SK-N-SH (cell line): ENCODE measurements around the gene S100A2. TPM values are rescaled to one million over a fixed set of nuclear protein-coding genes. Genes with fewer than 3 reads are reported as not detected.

Experiments
- CTCF ChIA-PET: fragments of 300-600, 350-600 bp; formaldehyde crosslinking; extraction: SDS; loops from one replicate; lab custom pipeline; 2021; lab: Yijun Ruan, JAX
- POLR2A ChIA-PET: fragments of 350-600 bp; sonication (Branson Sonifier 250); formaldehyde crosslinking; extraction: SDS; loops from one replicate; lab custom pipeline; 2020; ENCODE audit warnings: antibody characterized with exemption, inconsistent platforms; lab: Yijun Ruan, JAX
- DNase-seq: peaks from one replicate; pipeline ENCODE4 v3.0.0; 2012
- H2AFZ ChIP-seq: fragments of 200-600 bp; sonication (generic); 2 replicates; pipeline ENCODE4 v1.8.1; 2016; ENCODE audit warnings: antibody characterized with exemption, mild to moderate bottlenecking, low read depth
- H3F3A ChIP-seq: fragments of 200-600 bp; sonication (generic); replicated peaks from 2 replicates; pipeline ENCODE3; 2016; ENCODE audit warnings: antibody characterized with exemption, mild to moderate bottlenecking; ENCODE audit not compliant: insufficient read depth
- H3K27ac ChIP-seq, 2 experiments: fragments of 200-500 bp in 1 of 2; fragments of 200-600 bp in 1 of 2; sonication (Bioruptor generic) in 1 of 2; sonication (generic), shearing (Covaris generic) in 1 of 2; 2 replicates each; pipeline versions ENCODE4 v1.5.1 to v1.6.1; 2014 to 2016; ENCODE audit warnings: low read depth in 2 of 2, inconsistent platforms in 1 of 2, low read length in 1 of 2, mild to moderate bottlenecking in 1 of 2, mixed read lengths in 1 of 2
- H3K27me3 ChIP-seq: fragments of 200-600 bp; sonication (generic), shearing (Covaris generic); 2 replicates; pipeline ENCODE4 v1.6.1; 2016; ENCODE audit warnings: mixed run types; ENCODE audit not compliant: insufficient read depth
- H3K36me3 ChIP-seq, 2 experiments: fragments of 200-500 bp in 1 of 2; fragments of 200-600 bp in 1 of 2; sonication (Bioruptor generic) in 1 of 2; sonication (generic) in 1 of 2; replicated peaks in 1 of 2; 2 replicates each; pipeline versions ENCODE3 to v1.5.1; 2014 to 2016; ENCODE audit warnings: low read length in 1 of 2, mild to moderate bottlenecking in 1 of 2; ENCODE audit not compliant: insufficient read depth in 2 of 2, control insufficient read depth in 1 of 2
- H3K4me1 ChIP-seq, 2 experiments: fragments of 200-500 bp in 1 of 2; fragments of 200-600 bp in 1 of 2; sonication (Bioruptor generic) in 1 of 2; sonication (generic), shearing (Covaris generic) in 1 of 2; 2 replicates each; pipeline versions ENCODE4 v1.5.1 to v1.6.1; 2014 to 2016; ENCODE audit warnings: low read depth in 1 of 2, low read length in 1 of 2, mixed run types in 1 of 2; ENCODE audit not compliant: insufficient read depth in 2 of 2, control insufficient read depth in 1 of 2
- H3K4me2 ChIP-seq: fragments of 200-600 bp; sonication (generic), shearing (Covaris generic); 2 replicates; pipeline ENCODE4 v1.6.1; 2017; ENCODE audit warnings: mixed run types
- H3K4me3 ChIP-seq, 2 experiments: fragments of 200-500 bp in 1 of 2; fragments of 200-600 bp in 1 of 2; sonication (Bioruptor generic) in 1 of 2; sonication (generic), shearing (Covaris generic) in 1 of 2; 2 replicates each; pipeline versions ENCODE4 v1.5.1 to v1.8.1; 2014 to 2016; ENCODE audit warnings: low read depth in 2 of 2, inconsistent platforms in 1 of 2, low read length in 1 of 2, mild to moderate bottlenecking in 1 of 2, mixed read lengths in 1 of 2, moderate library complexity in 1 of 2
- H3K79me2 ChIP-seq: fragments of 200-600 bp; sonication (generic); 2 replicates; pipeline ENCODE4 v1.8.1; 2017; ENCODE audit warnings: mild to moderate bottlenecking; ENCODE audit not compliant: insufficient read depth
- H3K9ac ChIP-seq: fragments of 200-600 bp; sonication (generic); 2 replicates; pipeline ENCODE4 v1.6.1; 2017; ENCODE audit warnings: mixed run types
- H3K9me2 ChIP-seq: fragments of 200-600 bp; sonication (generic); 2 replicates; pipeline ENCODE4 v1.6.1; 2017; ENCODE audit warnings: mixed run types
- H3K9me3 ChIP-seq: fragments of 200-600 bp; sonication (generic); 2 replicates; pipeline ENCODE4 v1.6.1; 2017; ENCODE audit warnings: mixed run types, mild to moderate bottlenecking, moderate library complexity
- H4K20me1 ChIP-seq: fragments of 200-600 bp; sonication (generic); 2 replicates; pipeline ENCODE4 v1.6.1; 2017; ENCODE audit warnings: mild to moderate bottlenecking, mixed run types; ENCODE audit not compliant: insufficient read depth
- EP300 ChIP-seq, 2 experiments: IDR thresholded peaks; 2 replicates each; pipeline versions ENCODE4 v1.4.0 to v1.6.1; 2012; ENCODE audit warnings: borderline replicate concordance in 1 of 2, low read depth in 1 of 2, low read length in 1 of 2
- FOSL2 ChIP-seq: IDR thresholded peaks from 2 replicates; pipeline ENCODE4 v1.4.0; 2012; ENCODE audit warnings: low read depth, mild to moderate bottlenecking, moderate library complexity, borderline replicate concordance
- FOXJ3 ChIP-seq: sonication (generic); formaldehyde crosslinking; IDR thresholded peaks from 2 replicates; pipeline ENCODE4 v1.5.1; 2020; ENCODE audit warnings: mild to moderate bottlenecking, missing genetic modification reagents
- FOXM1 ChIP-seq: IDR thresholded peaks from 2 replicates; pipeline ENCODE4 v1.4.0; 2012; ENCODE audit warnings: low read depth, mild to moderate bottlenecking
- GABPA ChIP-seq: IDR thresholded peaks from 2 replicates; pipeline ENCODE4 v1.4.0; 2012; ENCODE audit warnings: low read depth, mild to moderate bottlenecking
- GATA2 ChIP-seq: sonication (generic); formaldehyde crosslinking; IDR thresholded peaks from 2 replicates; pipeline ENCODE4 v1.5.0; 2020; ENCODE audit warnings: mild to moderate bottlenecking, missing genetic modification reagents
- JUND ChIP-seq: IDR thresholded peaks from 2 replicates; pipeline ENCODE4 v1.4.0; 2012
- MEF2A ChIP-seq: IDR thresholded peaks from 2 replicates; pipeline ENCODE4 v1.4.0; 2012; ENCODE audit warnings: low read depth, borderline replicate concordance
- MXI1 ChIP-seq: IDR thresholded peaks from 2 replicates; pipeline ENCODE4 v1.6.1; 2012; ENCODE audit warnings: mild to moderate bottlenecking, low read depth, low read length, improper control_type of control experiment
- NFIC ChIP-seq: IDR thresholded peaks from 2 replicates; pipeline ENCODE4 v1.4.0; 2012; ENCODE audit warnings: borderline replicate concordance
- NRF1 ChIP-seq: IDR thresholded peaks from 2 replicates; pipeline ENCODE4 v1.6.1; 2012; ENCODE audit warnings: low read depth, mild to moderate bottlenecking, low read length
- RAD21 ChIP-seq: IDR thresholded peaks from 2 replicates; pipeline ENCODE4 v1.6.1; 2012; ENCODE audit warnings: mild to moderate bottlenecking, low read length
- RCOR1 ChIP-seq: fragments of 150-350 bp; IDR thresholded peaks from 2 replicates; pipeline ENCODE4 v1.6.1; 2017; ENCODE audit warnings: antibody characterized with exemption, low read length
- RFX5 ChIP-seq: IDR thresholded peaks from 2 replicates; pipeline ENCODE4 v1.6.1; 2012; ENCODE audit warnings: mild to moderate bottlenecking, improper control_type of control experiment, low read length
- SMC3 ChIP-seq: IDR thresholded peaks from 2 replicates; pipeline ENCODE4 v1.6.1; 2012; ENCODE audit warnings: low read depth, low read length, improper control_type of control experiment
- TCF12 ChIP-seq: IDR thresholded peaks from 2 replicates; pipeline ENCODE4 v1.4.0; 2012
- WGBS: methylation state at CpG from one replicate; pipeline ENCODE4 v1.1.6; 2017; ENCODE audit warnings: low lambda C conversion rate; 5-methylcytosine and 5-hydroxymethylcytosine counted together
- polyA plus RNA-seq, 3 experiments: library from polyadenylated mRNA; depleted of rRNA; stranded (reverse); fragments of >200 nt; gene quantifications; 2 replicates each; pipeline ENCODE4 v1.2.3, GENCODE V29; 2012
- TF ChIP-seq, protein P1 (sequence below): fragments of 200-600 bp; sonication (generic); IDR thresholded peaks from 2 replicates; pipeline ENCODE4 v1.6.1; 2017; ENCODE audit warnings: antibody characterized with exemption, mild to moderate bottlenecking, moderate library complexity
- TF ChIP-seq, protein P2 (sequence below): IDR thresholded peaks from 2 replicates; pipeline ENCODE4; 2012
- TF ChIP-seq, protein P3 (sequence below): IDR thresholded peaks from 2 replicates; pipeline ENCODE4 v1.4.0; 2012; ENCODE audit warnings: low read depth
- TF ChIP-seq, protein P4 (sequence below): fragments of 150-350 bp; IDR thresholded peaks from 2 replicates; pipeline ENCODE4 v1.6.1; 2017; ENCODE audit warnings: antibody characterized with exemption, low read length, low read depth, borderline replicate concordance
- TF ChIP-seq, protein P5 (sequence below): IDR thresholded peaks from 2 replicates; pipeline ENCODE4 v1.6.1; 2012; ENCODE audit warnings: mild to moderate bottlenecking, low read depth, low read length, moderate library complexity
- TF ChIP-seq, protein P6 (sequence below): IDR thresholded peaks from 2 replicates; pipeline ENCODE4 v1.4.0; 2012; ENCODE audit warnings: low read depth, borderline replicate concordance

Gene S100A2
- polyA plus RNA-seq, 1 of the 3 experiments (the other 2 are of a cell fraction), result 31.4 TPM

DNA sequence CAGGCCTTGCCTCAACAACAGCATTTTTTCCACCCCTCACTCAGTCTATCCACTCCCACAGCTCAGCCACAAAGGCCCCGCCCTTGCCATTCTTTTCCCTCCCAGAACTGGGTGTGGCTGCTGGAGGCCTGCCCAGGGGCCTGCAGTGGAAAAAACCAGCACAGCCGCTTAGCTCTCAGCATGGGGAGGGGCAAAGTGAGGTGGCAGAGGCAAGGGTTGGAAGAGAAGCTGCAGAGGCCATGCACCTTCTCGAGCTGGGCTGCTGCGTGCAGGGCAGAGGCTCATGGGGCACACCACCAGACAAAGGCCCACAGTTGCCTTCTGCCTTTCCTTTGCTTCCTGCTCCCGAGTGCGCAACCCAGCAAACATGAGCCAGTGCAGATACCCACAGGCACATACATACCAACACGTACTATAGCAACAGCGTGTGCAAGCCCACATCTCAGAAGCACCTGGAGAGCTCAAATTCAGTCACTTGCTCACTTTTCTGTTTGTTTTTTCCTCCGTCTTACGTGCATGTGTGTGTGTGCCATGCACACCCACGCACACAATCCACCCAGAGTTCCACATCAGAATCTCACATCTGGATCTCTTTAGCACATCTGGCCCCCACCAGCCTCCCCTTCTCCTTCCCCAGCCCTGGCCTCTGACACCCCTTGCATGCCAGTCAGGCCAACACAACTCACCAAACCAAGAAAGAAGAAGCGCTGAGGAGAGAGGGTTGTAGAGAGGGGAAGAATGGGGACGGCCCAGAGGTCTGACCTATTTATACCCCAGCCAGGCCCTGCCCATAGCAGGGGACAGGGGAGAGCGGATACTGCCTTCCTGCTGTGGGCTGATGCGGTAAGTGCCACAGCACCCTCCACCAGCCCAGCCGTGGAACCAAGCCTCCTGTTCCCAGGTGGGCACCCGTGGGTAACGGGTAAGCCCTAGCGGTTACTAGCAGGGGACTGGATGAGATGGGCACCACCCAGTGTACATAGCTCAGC, 20.3 kb downstream of the S100A2 start, which contains the start of gene S100A4:
S100A4 (minus strand) TSS at position 740 of the 989 bp plus-strand sequence. CDS start 1,012 bp downstream, outside the sequence.
- WGBS, result 22% methylated on average over 13 of the region's 19 CpGs
- Histone ChIP-seq H2AFZ (peak within 1 kb of the TSS; percentile 60), H3K79me2 (no peaks in the 10 kb centered on the region), H3K9me3 (no peaks in the 10 kb centered on the region), H3K36me3 (no peaks in the 10 kb centered on the region), H3F3A (peaks cover 7% of the 10 kb centered on the region), H3K4me1 (peaks cover 58 to 65% of the 10 kb centered on the region in 2 experiments; a peak in 3 of 4 replicates), H3K4me2 (peak within 1 kb of the TSS; percentile 67), H3K9ac (peak within 1 kb of the TSS; percentile 41; the same call in 1 of the 2 replicates), H3K9me2 (no peaks in the 10 kb centered on the region), H3K27me3 (no peaks in the 10 kb centered on the region), H3K4me3 (no peak within 1 kb of the TSS), H4K20me1 (no peaks in the 10 kb centered on the region), H3K27ac (peak within 1 kb of the TSS; percentile 72 to 76)
- ChIA-PET CTCF (interaction anchor here (0.8 to 11.8 kb wide), 4 partner anchors 9 to 50 kb away, joined by 3 to 62 read pairs (median 12); partner anchors contain the start of gene S100A6), POLR2A (interaction anchor here (1.8 kb wide), 1 partner anchor 10 kb away, joined by 12 read pairs; the partner anchor contains the start of gene S100A6)
- peak; percentile 83 for DNase-seq
- TF ChIP-seq GABPA, result no peak
- TF ChIP-seq, protein P1, sequence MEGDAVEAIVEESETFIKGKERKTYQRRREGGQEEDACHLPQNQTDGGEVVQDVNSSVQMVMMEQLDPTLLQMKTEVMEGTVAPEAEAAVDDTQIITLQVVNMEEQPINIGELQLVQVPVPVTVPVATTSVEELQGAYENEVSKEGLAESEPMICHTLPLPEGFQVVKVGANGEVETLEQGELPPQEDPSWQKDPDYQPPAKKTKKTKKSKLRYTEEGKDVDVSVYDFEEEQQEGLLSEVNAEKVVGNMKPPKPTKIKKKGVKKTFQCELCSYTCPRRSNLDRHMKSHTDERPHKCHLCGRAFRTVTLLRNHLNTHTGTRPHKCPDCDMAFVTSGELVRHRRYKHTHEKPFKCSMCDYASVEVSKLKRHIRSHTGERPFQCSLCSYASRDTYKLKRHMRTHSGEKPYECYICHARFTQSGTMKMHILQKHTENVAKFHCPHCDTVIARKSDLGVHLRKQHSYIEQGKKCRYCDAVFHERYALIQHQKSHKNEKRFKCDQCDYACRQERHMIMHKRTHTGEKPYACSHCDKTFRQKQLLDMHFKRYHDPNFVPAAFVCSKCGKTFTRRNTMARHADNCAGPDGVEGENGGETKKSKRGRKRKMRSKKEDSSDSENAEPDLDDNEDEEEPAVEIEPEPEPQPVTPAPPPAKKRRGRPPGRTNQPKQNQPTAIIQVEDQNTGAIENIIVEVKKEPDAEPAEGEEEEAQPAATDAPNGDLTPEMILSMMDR, result no peak
- no peak for TF ChIP-seq FOXM1
- no peak for TF ChIP-seq RAD21
- TF ChIP-seq, protein P2, sequence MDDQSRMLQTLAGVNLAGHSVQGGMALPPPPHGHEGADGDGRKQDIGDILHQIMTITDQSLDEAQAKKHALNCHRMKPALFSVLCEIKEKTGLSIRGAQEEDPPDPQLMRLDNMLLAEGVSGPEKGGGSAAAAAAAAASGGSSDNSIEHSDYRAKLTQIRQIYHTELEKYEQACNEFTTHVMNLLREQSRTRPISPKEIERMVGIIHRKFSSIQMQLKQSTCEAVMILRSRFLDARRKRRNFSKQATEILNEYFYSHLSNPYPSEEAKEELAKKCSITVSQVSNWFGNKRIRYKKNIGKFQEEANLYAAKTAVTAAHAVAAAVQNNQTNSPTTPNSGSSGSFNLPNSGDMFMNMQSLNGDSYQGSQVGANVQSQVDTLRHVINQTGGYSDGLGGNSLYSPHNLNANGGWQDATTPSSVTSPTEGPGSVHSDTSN, result no peak
- TF ChIP-seq, protein P3, sequence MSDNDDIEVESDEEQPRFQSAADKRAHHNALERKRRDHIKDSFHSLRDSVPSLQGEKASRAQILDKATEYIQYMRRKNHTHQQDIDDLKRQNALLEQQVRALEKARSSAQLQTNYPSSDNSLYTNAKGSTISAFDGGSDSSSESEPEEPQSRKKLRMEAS, result peak; percentile 40; the same call in 1 of the 2 replicates
- no peak for TF ChIP-seq RFX5
- TF ChIP-seq, protein P4, sequence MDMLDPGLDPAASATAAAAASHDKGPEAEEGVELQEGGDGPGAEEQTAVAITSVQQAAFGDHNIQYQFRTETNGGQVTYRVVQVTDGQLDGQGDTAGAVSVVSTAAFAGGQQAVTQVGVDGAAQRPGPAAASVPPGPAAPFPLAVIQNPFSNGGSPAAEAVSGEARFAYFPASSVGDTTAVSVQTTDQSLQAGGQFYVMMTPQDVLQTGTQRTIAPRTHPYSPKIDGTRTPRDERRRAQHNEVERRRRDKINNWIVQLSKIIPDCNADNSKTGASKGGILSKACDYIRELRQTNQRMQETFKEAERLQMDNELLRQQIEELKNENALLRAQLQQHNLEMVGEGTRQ, result no peak
- peak; percentile 46 for TF ChIP-seq GATA2 (CRISPR knock-in tag)
- TF ChIP-seq MEF2A, result no peak
- TF ChIP-seq TCF12, result peak; percentile 41; the same call in 1 of the 2 replicates
- TF ChIP-seq, protein P5, sequence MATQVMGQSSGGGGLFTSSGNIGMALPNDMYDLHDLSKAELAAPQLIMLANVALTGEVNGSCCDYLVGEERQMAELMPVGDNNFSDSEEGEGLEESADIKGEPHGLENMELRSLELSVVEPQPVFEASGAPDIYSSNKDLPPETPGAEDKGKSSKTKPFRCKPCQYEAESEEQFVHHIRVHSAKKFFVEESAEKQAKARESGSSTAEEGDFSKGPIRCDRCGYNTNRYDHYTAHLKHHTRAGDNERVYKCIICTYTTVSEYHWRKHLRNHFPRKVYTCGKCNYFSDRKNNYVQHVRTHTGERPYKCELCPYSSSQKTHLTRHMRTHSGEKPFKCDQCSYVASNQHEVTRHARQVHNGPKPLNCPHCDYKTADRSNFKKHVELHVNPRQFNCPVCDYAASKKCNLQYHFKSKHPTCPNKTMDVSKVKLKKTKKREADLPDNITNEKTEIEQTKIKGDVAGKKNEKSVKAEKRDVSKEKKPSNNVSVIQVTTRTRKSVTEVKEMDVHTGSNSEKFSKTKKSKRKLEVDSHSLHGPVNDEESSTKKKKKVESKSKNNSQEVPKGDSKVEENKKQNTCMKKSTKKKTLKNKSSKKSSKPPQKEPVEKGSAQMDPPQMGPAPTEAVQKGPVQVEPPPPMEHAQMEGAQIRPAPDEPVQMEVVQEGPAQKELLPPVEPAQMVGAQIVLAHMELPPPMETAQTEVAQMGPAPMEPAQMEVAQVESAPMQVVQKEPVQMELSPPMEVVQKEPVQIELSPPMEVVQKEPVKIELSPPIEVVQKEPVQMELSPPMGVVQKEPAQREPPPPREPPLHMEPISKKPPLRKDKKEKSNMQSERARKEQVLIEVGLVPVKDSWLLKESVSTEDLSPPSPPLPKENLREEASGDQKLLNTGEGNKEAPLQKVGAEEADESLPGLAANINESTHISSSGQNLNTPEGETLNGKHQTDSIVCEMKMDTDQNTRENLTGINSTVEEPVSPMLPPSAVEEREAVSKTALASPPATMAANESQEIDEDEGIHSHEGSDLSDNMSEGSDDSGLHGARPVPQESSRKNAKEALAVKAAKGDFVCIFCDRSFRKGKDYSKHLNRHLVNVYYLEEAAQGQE, result no peak
- peak; percentile 56; the same call in 1 of the 2 replicates for TF ChIP-seq NFIC
- no peak for TF ChIP-seq FOXJ3
- peak; percentile 67; the same call in 1 of the 2 replicates for TF ChIP-seq MXI1
- TF ChIP-seq RCOR1, result no peak
- TF ChIP-seq EP300 (IDR thresholded peaks at IDR 0.05; ENCODE audit: borderline replicate concordance in 1 of 2, low read depth in 1 of 2, low read length in 1 of 2), result peak in 1 of 2 experiments; percentile 52; a peak in 1 of 4 replicates
- TF ChIP-seq JUND, result no peak
- no peak for TF ChIP-seq NRF1
- TF ChIP-seq FOSL2, result no peak
- no peak for TF ChIP-seq SMC3
- TF ChIP-seq, protein P6, sequence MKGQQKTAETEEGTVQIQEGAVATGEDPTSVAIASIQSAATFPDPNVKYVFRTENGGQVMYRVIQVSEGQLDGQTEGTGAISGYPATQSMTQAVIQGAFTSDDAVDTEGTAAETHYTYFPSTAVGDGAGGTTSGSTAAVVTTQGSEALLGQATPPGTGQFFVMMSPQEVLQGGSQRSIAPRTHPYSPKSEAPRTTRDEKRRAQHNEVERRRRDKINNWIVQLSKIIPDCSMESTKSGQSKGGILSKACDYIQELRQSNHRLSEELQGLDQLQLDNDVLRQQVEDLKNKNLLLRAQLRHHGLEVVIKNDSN, result no peak
